ENCODE data around the gene PRLH. TPM values are rescaled to one million over a fixed set of nuclear protein-coding genes. Genes with fewer than 3 reads are reported as not detected.

Gene PRLH
- total RNA-seq, 1 experiment from 2014 or later, result not detected

DNA sequence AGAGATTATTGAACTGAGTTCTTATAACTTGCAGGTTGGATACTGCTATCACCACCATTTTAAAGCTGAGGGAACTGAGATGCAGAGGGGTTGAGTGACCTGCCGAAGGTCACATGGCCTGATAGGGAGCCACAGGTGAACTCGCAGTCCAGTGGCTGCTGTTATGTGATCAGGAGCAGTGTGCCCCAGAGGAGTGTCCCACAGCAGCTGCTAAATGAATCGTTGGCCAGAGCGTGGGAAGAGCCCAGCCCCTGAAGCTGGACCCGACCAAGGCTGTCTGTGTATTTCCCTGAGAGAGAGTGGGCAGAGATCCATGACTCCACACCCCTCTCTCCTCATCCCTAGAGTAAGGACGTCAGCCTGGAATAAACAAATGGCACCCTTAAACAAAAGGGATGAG is 26.7 kb upstream of the PRLH start:
- no peak for DNase-seq (ENCODE audit: low spot score)

- no peak for DNase-seq (ENCODE audit: low spot score)
Measured at GRCh38 chr2:237540223-237540775, 26.1 kb upstream of the PRLH start.

GRCh38 chr2:237540823-237541222 is 25.6 kb upstream of the PRLH start:
- DNase-seq (ENCODE audit: low spot score), result no peak

DNA sequence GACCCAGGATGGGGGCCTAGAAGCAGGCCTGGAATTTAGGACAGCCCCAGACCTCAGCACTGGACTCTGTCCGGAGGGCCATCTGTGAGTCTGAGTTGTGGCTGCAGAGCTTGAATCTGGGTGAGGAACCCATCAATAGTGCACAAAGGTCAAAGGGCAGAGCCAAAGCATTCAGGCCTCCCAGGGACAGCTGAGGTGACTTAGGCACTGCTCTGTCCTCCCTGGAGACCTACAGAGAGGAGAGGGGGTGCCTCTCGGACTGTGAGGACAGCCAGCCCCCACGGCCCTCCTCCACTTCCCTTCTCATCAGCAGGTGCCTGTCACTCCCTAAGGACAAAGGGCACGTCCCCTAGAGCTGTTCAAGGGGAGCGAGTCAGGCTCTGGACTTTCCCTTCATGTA is 25.1 kb upstream of the PRLH start:
- DNase-seq (ENCODE audit: low spot score), result no peak

GRCh38 chr2:237542001-237542704 is 24.2 kb upstream of the PRLH start:
- no peak for DNase-seq (ENCODE audit: low spot score)

- no peak for DNase-seq (ENCODE audit: low spot score)
Measured at GRCh38 chr2:237546040-237546875, 20.1 kb upstream of the PRLH start.

GRCh38 chr2:237546876-237547395 is 19.4 kb upstream of the PRLH start:
- no peak for DNase-seq (ENCODE audit: low spot score)

DNA sequence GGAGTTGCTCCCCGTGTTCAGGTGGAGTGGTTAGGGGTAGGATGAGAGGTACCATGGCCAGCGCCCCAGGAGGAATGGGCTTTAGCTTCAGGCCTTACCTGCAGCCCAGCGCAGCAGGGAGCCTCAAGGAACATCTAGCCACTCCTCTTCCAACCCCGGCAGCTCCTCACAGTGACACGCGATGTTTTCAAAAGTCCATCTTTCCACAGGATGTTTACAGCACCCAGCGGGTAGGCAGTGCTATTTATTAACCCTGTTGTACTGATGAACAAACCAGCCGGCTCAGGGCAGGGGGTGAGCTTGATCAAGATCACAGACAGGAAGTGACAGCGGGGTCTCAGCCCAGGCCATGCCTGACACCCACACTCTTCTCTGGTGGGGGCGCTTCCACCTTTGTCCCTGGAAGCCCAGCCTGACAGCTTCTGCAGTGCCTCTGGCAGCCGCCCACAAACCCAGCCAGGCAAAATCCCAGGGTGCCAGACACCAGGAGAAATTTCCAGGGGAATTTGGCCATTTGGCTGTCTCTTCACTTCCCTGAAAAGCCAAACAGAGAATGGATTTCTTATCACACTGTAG is 18.4 kb upstream of the PRLH start:
- no peak for DNase-seq (ENCODE audit: low spot score)

GRCh38 chr2:237549216-237549615 is 17.2 kb upstream of the PRLH start:
- DNase-seq (ENCODE audit: low spot score), result no peak

DNA sequence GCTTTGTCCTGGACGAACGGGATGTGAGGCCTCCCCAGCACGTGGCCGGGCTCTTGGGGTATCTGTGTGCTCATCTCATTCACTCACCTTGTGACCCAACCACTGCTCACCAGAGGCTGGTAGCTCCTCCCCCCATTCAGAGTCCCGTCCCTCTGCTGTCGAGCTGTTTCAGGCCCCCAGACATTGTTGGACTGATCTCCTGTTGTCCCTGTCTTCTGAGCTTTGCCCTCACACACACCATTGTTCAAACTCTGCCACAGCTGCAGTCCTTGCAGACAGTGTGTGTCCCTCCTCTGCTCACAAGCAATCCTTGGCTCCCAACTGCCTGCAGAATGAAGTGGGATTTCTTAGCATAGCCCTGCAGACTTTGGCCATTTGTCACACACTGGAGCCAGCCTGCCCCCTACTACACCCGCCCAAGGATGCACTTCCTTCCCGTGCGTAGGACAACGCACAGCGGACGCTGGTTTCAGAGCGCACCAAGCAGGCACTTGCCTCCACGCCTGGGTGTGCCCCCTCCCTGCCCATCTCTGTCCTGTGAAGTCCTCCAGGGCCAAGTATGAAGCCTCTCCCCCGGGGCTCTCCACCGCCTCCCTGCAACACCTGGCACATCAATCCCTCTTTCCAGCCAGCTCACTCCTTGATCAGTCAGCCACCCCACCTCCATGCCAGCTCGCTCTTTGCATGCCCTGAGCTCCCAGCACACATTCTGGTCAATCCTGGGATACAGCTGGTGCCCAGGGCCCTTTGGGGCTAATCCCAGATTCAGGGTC is 16.5 kb upstream of the PRLH start:
- DNase-seq (ENCODE audit: low spot score), result no peak

DNA sequence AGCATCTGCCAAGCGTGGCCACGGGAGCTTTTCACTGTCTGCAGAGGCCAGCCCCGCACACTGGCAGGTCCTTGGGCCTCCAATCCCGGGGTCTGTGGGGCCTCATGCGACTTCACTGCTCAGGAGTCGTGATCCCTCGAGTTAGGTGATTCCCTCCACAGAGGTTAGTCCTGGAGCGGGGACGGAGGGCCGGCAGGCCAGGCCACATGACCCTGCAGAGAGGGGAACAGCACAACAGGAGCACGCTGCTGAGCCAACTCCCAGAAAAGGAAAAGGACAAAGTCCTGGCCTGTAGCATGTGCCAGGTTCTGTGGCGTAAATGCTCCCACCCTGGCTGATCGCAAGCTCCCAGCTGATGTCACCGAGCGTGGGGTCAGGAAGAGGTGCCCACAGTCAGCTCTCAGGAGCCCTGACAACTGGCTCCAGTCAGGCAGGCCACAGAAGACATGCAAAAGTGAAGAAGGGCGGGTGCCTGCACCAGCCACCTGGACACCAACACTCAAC is 15.3 kb upstream of the PRLH start:
- DNase-seq (ENCODE audit: low spot score), result no peak

- DNase-seq (ENCODE audit: low spot score), result no peak
Measured at GRCh38 chr2:237552908-237553307, 13.5 kb upstream of the PRLH start.

GRCh38 chr2:237553948-237554347 is 12.4 kb upstream of the PRLH start:
- no peak for DNase-seq (ENCODE audit: low spot score)

DNA sequence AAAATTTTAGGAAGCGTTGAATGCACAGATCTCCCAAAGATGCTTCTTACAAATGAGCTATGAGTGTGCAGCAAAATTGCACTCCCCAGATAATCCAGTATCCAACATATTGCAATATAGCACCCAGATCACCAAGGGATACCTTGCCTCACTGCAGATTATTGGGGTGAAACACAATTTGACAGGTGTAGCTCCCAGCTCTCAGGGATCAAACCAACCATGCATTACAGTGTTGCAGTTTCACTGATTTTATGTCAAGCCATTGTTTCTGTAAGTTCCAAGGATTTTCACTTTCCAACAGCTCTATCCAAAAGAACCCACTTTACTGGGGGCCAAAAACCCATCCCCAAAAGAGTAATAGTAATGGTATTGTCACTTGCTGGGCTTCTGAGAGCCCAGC is 10.8 kb upstream of the PRLH start:
- no peak for DNase-seq (ENCODE audit: low spot score)

DNA sequence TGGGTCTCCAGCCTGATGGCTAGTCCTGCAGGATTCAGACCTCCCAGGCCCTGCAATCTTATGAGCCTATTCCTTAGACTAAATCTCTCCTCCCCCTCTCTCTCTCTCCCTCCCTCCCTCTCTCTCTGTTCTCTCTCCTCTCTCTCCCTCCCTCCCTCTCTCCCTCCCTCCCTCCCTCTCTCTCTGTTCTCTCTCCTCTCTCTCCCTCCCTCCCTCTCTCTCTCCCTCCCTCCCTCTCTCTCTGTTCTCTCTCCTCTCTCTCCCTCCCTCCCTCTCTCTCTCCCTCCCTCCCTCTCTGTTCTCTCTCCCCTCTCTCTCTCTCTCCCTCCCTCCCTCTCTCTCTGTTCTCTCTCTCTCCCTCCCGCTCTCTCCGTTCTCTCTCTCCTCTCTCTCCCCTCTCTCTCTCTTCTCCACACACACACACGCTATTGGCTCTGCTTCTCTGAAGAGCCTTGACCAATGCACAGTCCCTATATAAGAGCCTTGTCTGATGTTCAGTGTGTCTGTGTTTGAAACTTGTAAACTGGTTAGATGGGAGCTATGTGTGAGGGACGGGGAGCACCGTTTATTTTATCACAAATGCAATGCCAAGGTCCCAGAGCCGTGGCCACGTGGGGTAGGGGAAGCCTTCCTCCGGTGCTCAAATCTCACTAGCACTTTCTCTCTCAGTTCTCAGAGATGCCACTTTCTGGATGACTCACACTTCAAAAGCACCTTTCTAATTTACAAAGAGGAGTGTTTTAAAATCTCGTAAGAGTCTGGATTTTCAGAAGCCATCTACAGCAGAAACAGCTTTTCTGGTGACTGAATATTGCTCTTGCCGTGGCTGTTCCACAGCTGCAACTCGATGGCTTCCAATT is 9.4 kb upstream of the PRLH start:
- DNase-seq (ENCODE audit: low spot score), result no peak

DNA sequence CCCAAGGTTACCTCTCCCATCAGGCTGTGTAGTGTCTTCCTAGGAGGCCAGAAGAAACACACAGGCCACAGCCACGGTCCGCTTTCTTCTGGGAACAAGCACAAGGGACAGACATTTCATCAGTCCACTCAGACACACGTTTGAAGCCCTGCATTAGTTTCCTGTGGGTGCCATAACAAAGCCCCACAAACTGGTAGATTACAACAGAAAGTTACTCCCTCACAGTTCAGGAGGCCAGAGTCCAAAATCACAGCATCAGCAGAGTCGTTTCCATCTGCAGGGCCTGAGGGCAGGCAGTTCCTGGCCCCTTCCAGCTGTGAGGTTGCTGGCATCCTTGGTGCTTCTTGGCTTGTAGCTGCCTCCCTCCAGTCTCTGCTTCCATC is 8.8 kb upstream of the PRLH start:
- DNase-seq (ENCODE audit: low spot score), result no peak

DNA sequence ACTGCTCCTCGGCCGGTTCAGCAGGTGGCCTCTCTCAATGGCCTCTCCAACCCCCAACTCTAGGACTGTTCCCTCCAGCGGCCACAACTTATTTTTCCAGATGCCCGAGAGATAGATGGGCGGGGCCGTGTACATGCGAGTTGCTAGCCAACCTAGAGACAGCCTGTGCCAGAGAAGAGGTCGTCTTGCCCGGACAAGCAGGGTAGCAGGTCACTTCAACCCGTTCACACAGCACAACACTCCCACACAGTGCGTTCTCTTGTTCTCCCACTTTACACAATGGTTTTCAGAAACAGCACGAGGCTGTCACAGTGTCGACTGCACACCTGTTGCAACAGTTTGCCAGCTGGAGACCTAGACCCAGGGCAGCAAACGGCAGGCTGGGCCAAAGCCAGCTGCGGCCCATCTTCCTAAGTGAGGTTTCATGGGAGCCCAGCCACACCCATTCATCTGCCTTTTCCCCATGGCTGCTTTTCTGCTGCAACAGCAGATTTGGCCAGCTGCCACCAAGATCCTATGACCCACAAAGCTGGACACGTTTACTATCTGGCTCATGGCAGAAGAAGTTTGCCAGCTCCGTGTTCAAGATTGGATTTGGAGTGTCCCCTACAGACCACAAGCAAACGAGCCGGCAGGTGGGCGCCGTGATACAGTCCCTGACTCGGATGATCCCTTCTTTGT is 7.3 kb upstream of the PRLH start:
- peak; percentile 20 for DNase-seq (ENCODE audit: low spot score)

GRCh38 chr2:237561221-237561620 is 5.2 kb upstream of the PRLH start:
- DNase-seq (ENCODE audit: low spot score), result no peak

DNA sequence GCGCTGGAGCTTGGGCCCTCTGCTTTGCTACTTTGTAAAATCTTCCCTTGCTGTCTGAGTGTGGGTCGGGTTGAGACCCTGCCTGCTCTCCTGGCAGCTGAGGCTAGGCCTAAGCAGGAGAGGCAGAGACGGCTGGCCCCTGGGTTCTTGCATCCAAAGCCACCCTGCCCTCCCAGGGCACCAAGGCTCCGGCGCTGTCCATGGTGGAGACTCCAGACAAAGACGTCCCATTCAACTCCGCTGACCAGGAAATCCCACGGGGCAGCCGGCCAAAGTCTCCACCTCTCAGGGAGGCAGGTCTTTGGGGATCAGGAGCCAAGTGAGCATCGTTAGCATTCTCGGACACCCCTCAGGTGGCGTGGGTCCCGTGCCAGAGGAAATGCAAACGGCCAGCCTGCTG is 2.6 kb upstream of the PRLH start:
- DNase-seq (ENCODE audit: low spot score), result no peak

All from HT-29 (cell line).